Stimulated activated CD8-positive, alpha-beta memory T cell treated with anti-CD3 and anti-CD28 coated beads, Interleukin-4, amount 100 ng/mL, for 4 hours (primary cell): Measurements from ENCODE around the gene FAM174C.

Experiments used
- DNase-seq, 2 donors: peaks; one replicate each; pipeline ENCODE4 v3.0.0-alpha.2; 2020; ENCODE audit warnings: low read depth in 2 of 2, low spot score in 1 of 2

Gene FAM174C

GRCh38 chr19:1284979-1285736 is 9.8 kb downstream of the FAM174C start:
- no peak for DNase-seq

DNA sequence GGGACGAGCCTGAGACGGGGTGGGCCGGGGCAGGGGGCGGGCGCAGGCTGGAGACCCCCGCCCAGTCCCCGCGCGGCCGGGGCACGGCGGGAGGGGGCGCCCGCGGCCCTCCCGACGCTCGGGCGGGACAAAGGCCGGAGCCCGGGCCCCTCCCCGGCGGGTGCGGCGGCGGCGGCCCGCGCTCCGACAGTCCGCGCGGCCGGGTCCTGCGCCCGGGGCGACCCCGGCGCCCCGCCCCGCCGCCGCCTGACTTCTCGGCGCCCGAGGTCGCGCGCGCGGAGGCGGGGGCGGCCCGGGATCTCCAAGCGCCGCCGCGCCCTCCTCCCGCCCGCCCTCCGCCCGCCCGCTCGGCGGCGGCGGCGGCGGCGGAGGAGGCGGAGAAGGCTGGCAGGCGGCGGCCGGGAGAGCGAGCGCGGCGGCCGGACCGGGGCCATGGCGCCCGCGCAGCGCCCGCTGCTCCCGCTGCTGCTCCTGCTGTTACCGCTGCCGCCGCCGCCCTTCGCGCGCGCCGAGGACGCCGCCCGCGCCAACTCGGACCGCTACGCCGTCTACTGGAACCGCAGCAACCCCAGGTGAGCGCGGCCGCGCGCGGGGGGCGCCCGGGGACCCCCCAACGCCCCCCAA is 10.5 kb downstream of the FAM174C start, which contains the start of gene EFNA2:
Gene EFNA2 (plus strand): TSS at position 137 of the 624 bp plus-strand sequence. CDS start 296 bp downstream, at position 433.
- no peak for DNase-seq

DNA sequence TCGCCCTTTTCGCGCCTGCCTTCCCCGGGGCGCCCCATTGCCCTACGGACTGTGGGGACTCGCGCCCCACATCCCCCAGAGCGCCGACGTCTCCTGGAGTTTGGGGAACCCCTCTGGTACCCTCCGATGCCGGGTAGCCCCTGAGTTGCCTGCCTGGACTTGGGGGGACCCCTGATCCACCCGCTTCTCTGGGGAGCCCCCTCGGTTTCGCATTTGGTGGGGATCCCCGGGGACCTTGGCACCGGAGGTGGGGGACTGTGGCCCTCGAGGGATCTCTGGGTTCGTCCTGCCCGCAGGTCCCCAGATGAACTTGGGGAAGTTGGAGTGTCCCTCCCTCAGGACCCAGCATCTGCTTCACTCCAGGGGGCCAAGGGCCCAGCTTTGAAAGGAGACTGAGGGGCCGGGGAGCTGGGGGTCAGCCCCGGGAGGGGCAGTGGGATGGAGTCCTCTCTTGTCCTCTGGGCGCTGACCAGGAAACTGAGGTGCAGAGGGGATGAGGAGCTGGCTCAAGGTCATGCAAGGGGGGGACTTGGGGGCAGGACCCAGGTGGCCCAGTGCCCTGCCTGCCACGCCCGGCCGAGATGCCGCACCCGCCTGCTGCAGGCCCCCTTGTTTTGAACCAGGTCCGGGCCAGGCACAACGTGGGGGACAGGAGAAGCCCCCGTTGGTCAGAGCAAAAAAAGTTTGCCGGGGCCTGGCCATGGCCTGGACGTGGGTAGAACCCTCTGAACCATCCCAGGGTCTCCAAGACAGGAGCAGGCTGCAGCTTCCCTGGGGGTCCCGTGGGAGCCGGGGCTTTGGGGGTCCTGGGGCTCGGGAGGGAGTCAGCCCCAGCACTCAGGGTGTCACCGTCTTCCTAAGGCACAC is 11.4 kb downstream of the FAM174C start:
- no peak for DNase-seq

GRCh38 chr19:1287354-1288225 is 12.3 kb downstream of the FAM174C start:
- no peak for DNase-seq

DNA sequence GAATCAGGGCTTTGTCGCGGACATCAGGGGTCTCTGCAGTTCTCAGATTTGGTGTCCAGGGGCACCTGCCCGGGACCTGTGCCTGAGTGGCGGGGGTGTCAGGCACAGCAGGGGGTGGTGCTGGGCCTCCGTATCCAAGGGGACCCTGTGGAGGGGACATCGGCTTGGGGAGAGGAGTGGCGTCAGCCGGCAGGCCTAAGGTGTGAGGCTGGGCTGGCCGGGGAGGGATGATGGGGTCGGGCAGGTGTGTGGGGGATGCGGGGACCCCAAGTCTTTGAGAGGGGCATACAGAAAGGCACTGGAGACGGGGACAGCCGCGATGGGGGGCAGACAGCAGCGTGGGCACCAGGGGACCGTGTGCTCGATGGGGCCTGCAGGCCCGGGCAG is 12.9 kb downstream of the FAM174C start:
- DNase-seq, result no peak

DNA sequence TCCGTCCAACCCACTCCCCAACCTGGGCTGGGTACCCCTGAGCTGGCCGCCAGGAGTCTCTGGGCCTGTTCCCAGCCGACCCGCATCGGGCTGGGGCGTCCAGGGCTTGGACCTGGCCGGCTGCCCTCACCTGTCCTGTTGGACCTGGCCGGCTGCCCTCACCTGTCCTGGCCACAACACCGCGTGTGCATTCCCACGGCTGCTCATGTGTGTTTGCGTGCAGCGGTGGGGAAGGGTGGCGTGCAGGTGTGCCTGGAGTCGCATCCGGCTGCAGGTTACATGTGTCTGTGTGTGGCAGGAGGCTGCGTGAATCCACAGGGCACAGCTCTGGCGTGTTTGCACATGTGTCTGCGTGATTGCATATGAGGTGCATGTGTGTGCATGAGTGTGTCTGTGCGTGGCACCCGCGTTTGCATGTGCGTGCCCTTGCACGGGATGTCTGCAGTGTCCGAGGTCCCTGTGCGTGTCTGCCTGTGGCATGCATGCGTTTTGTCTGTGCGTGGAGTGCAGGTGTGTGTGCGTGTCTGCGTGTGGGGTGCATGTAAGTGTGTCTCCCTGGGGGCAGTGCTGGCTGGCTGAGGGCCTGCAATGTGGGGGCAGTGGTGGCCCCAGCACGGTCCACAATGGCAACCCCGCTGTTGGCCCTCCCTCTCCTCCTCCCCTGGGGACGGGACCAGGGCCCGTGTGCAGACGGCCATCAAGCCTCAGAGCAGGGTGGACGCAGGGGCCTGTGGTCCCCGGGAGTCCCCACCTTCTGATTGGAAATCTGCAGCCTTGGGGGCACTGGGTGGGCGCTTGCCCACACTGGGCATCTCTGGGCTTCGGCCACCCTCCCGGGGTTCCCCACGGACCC is 13.7 kb downstream of the FAM174C start:
- DNase-seq, result no peak

DNA sequence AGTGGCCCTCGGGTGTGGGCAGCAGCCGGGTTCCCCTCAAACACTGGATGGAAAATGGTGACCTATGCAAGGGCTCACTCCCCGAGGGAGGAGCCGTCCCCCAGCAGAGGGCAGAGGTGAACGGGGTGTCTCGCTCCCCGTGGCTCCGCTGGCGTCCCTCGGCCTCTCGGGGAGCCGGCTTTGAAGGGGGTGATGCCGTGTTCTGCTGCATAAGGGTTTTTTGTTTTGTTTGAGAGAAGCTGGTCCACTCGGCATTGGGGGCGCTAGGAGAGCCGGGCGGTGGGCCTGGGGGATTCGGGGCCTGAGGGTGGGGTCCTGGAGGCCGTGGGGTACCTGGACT is 14.3 kb downstream of the FAM174C start:
- no peak for DNase-seq

- no peak for DNase-seq
These were observed 14.9 kb downstream of the FAM174C start for GRCh38 chr19:1290196-1290702.

GRCh38 chr19:1290703-1291651 is 15.6 kb downstream of the FAM174C start:
- DNase-seq, result no peak

DNA sequence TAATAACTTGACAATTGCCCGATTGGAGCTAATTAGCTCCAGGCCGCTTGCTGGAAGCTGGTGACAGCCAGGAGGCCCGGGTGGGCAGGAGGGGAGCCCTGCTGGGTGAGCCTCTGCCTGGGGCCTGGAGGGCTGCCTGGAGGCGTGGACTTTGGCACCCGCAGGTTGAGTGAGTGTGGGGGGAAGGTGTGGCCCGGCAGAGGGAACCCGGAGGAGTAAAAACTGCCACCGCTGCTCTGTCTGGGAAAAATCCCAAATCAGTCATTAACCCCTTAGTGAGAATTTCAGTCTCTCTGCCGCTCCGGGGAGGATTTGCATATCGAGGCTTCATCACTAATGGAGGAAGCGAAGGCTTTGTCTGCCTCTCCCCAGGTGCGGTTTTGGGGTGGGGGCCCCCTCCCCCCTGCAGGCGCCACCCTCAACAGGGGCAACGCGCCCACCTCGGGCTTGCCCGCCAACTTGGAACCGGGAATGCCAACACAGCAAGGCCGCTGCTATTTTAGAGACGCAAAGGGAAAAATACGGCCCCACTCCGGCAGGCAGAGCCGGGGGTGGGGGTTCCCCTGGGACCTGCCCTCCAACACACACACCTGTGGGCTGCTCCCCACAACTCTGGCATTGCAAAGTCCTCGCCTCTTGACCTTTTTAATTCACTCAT is 16.6 kb downstream of the FAM174C start:
- DNase-seq, result no peak

DNA sequence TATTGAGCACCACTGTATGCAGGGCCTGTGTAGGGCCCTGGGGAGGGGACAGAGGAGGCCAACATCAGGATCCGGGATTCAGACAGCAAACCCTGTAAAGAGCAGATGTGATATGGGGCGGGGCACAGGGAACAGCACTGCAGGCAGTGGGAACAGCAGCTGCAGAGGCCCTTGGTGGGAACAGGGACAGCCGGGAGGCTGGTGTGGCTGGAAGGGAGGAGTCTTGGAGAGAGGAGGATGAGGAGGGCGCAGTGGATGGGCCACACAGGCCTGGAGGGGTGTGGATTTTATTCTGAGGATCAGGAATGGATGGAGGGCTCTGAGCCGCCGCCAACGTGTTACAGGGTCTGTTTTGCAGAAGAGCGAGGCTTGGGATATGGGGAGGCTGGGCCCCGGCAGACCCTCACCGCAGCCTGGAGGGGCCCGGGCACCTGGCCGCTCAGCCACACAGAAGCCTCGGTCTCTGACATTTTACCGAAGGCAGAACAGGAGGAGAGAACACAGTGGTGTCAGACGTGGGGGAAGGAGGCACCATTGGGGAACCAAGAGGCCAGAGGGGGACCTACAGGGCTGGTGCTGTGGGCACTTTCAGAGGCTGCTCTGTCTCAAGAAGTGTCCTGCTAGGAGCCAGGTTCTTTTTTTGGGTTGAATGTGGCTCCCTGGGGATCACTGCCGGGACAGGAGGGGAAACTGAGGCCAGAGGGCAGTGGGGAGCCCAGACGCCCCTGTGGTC is 17.3 kb downstream of the FAM174C start:
- no peak for DNase-seq

DNA sequence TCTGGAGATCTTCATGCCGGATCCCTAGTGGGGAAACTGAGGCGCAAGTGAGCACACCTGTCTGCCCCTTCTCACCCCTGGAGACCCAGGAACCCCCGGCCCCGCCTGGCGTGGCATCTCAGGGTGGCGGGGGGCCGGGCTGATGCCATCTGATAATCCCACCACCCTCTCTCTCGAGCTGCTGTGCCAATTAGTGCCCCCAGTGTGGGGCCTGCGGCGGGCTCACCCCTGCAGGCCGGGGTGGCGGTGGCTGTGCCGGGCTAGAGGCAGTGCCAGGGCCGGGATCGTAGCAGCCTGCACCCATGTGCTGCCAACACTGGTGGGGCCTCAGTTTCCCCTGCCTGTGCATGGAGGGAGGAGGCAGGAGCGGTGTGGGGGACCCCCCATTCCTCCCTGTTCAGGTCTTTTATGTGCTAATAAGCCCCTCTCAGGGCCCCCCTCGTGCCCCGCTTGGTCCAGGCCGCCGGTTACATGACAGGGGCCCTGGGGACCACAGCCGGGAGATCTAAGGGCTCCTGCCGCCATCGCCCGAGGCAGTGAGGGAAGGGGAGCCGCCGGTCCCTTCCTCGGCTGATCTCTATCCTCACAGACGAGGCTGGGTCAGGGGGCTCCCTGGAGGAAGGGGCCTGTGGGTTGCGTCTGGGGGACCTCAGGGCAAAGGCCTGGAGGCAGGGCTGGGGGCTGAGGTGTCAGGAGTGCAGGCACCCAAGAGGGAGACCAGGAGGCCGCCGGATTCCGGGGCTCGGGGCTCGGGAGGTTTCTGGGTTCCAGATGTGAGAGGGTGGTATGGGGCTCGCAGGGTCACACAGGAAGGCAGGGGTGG is 18.7 kb downstream of the FAM174C start:
- no peak for DNase-seq

- DNase-seq, result no peak
These were observed 19.4 kb downstream of the FAM174C start for GRCh38 chr19:1294688-1295087.

DNA sequence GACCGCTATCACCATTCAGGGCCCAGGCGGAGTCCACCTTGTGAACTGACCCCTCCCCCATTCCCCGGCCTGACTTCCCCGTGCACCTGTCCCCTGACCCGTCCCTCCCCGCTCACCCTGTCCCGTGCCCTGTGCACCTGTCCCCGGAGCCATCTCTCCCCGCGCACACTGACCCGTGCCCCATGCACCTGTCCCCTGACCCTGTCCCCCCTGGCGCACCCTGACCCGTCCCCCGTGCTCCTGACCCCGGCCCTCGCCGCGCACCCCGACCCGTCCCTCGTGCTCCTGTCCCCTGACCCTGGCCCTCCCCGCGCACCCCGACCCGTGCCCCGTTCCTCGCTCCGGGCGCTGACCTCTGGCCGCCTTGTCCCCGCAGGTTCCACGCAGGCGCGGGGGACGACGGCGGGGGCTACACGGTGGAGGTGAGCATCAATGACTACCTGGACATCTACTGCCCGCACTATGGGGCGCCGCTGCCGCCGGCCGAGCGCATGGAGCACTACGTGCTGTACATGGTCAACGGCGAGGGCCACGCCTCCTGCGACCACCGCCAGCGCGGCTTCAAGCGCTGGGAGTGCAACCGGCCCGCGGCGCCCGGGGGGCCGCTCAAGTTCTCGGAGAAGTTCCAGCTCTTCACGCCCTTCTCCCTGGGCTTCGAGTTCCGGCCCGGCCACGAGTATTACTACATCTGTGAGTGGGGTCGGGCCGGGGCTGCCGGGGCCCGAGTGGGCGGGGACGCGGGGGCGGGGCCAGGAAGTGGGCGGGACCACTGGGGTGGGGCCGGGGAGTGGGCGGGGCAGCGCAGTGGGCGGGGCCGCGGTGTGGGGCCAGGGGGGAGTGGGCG is 20.1 kb downstream of the FAM174C start:
- DNase-seq, result no peak

- no peak for DNase-seq
These were observed 20.7 kb downstream of the FAM174C start for GRCh38 chr19:1296078-1296477.
